Erythroblast (primary cell): Measurements from ENCODE around the gene RFX3.

Source experiments
- GATA1 ChIP-seq: IDR thresholded peaks from 2 replicates; pipeline ENCODE4 v1.6.1; 2011; ENCODE audit warnings: low read depth, mild to moderate bottlenecking, control low read depth, low read length, moderate library complexity
- POLR2A ChIP-seq: IDR thresholded peaks from 2 replicates; pipeline ENCODE4 v1.6.1; 2011; ENCODE audit warnings: mild to moderate bottlenecking, low read length

DNA sequence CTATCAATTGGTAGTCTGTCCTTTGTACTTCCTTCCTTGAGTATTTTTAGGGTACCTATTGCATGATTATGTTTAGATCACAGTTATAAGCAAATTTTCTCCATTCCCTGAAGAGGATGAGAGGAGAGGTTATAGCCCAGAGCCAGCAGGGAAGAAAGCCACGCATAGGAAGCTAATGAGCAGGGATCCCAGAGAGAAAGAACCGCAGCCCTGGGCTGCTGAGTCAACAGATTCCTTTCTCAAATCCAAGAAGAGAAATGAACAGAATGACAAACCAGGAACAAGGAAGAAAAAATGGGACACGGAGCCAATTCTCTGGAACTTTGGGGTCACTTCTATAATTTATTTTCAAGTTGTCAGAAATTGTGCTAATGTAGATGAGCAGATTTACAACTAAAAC is 284.5 kb downstream of the RFX3 start:
- TF ChIP-seq POLR2A (no peak), GATA1 (no peak)
